ENCODE measurements around the gene ZFAND5. TPM values are rescaled to one million over a fixed set of nuclear protein-coding genes. Genes with fewer than 3 reads are reported as not detected.

ZFAND5 gene, protein sequence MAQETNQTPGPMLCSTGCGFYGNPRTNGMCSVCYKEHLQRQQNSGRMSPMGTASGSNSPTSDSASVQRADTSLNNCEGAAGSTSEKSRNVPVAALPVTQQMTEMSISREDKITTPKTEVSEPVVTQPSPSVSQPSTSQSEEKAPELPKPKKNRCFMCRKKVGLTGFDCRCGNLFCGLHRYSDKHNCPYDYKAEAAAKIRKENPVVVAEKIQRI
- 166 to 271 TPM (median 234 TPM) in 5 replicates for total RNA-seq (2022; extraction: Qiagen RNA extraction)

DNA sequence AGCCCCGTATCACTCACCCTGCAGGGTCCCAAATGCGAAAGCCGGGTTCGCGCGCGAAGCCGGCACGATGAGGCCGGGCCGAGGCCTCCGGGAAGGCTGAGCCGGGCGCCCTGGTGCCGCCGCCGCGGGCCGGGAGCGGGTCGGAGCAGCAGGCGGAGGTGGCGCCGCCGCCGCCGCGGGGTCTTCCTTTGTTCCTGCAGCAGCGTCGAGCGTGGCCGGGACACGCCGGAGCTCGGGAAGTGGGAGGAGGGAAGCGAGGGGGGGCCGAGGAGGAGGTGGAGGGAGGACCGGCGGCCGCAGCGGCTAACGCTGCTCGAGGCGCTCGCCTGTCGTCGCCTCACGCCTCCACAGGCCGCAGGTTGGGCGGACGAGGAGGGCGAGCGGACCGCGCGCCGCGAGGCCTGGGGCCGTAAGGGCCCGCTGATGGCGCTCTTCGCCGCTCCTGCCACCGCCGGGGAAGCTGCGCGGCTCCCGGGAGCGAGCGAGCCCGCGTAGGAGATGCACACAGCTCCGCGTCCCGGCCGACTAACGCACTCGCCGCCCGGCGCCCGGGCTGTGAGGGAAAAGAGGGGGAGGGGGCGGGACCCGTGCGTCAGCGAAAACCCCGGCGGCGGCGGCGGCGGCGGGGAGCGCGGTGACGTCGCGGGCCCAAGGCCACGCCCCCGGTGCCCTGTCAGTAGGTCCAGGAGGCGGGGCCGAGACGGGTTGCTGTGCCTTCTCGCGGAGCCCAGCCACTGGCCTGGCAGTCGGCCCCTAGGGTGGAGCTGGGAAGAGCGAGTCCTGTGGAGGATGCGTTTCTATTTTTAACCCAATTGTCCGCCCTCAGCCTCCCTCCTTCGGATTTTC lies at the start of gene ZFAND5:
Gene ZFAND5, minus strand, starts transcription at position 530 of the 846 bp plus-strand sequence. CDS start 4,430 bp downstream, outside the sequence.

Other genes with a start within 250 kb of the ZFAND5 start
- gene GDA, start 215.8 kb downstream of the ZFAND5 start, total RNA-seq (2022; extraction: Qiagen RNA extraction) = 0.91 to 1.2 TPM (median 1.2 TPM) in 5 replicates
- gene TMC1, start 156.4 kb upstream of the ZFAND5 start, total RNA-seq (2022; extraction: Qiagen RNA extraction) = 0.03 to 0.21 TPM (median 0.13 TPM) in 4 of 5 replicates, not detected in the other